Mesothelial cell of epicardium (in vitro differentiated cells): ENCODE measurements around the gene GOLGA2. TPM values are rescaled to one million over a fixed set of nuclear protein-coding genes. Genes with fewer than 3 reads are reported as not detected.
A peak's percentile ranks its signal among the peaks of the same experiment; 100 is the strongest.

Source experiments
- DNase-seq, 2 experiments: peaks; one replicate each; pipeline ENCODE4 v3.0.0; 2021; ENCODE audit warnings: low spot score in 2 of 2; ENCODE audit not compliant: unreplicated experiment in 2 of 2
- H3K27ac Mint-ChIP-seq: 2 replicates; pipeline ENCODE4 v1.8.0; 2021; ENCODE audit warnings: mixed read lengths
- H3K27me3 Mint-ChIP-seq: 2 replicates; pipeline ENCODE4 v1.8.0; 2021; ENCODE audit warnings: low read depth, mixed read lengths
- H3K36me3 Mint-ChIP-seq: 2 replicates; pipeline ENCODE4 v1.8.0; 2021; ENCODE audit warnings: mixed read lengths
- H3K4me1 Mint-ChIP-seq: 2 replicates; pipeline ENCODE4 v1.8.0; 2021; ENCODE audit warnings: mixed read lengths
- H3K4me3 Mint-ChIP-seq: 2 replicates; pipeline ENCODE4 v1.8.0; 2021; ENCODE audit warnings: mild to moderate bottlenecking, moderate library complexity, mixed read lengths
- H3K9me3 Mint-ChIP-seq: 2 replicates; pipeline ENCODE4 v1.8.0; 2021; ENCODE audit warnings: mixed read lengths
- microRNA-seq: library from miRNA; unstranded; fragments of <30 nt; microRNA quantifications from one replicate; pipeline ENCODE4 v1.2.0, GENCODE V29; 2021; ENCODE audit warnings: inconsistent platforms, mixed read lengths
- total RNA-seq: library from RNA; stranded (reverse); gene quantifications from 3 replicates; pipeline ENCODE4 v1.2.1, GENCODE V29; 2021
- TF ChIP-seq, protein P1 (sequence below): fragments of 200-600 bp; sonication (generic); IDR thresholded peaks from one replicate; pipeline ENCODE4 v1.5.0; 2021; ENCODE audit warnings: antibody characterized with exemption; ENCODE audit not compliant: unreplicated experiment

GOLGA2 gene
- total RNA-seq, 1 donor from 2014 or later, result 195 TPM

GRCh38 chr9:128208386-128208785 is 67.4 kb downstream of the GOLGA2 start:
- no peaks in the 10 kb centered on the region for H3K36me3 Mint-ChIP-seq
- H3K9me3 Mint-ChIP-seq, result no peaks in the 10 kb centered on the region
- H3K27me3 Mint-ChIP-seq, result peaks cover 8% of the 10 kb centered on the region
- TF ChIP-seq, protein P1, sequence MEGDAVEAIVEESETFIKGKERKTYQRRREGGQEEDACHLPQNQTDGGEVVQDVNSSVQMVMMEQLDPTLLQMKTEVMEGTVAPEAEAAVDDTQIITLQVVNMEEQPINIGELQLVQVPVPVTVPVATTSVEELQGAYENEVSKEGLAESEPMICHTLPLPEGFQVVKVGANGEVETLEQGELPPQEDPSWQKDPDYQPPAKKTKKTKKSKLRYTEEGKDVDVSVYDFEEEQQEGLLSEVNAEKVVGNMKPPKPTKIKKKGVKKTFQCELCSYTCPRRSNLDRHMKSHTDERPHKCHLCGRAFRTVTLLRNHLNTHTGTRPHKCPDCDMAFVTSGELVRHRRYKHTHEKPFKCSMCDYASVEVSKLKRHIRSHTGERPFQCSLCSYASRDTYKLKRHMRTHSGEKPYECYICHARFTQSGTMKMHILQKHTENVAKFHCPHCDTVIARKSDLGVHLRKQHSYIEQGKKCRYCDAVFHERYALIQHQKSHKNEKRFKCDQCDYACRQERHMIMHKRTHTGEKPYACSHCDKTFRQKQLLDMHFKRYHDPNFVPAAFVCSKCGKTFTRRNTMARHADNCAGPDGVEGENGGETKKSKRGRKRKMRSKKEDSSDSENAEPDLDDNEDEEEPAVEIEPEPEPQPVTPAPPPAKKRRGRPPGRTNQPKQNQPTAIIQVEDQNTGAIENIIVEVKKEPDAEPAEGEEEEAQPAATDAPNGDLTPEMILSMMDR, result no peak
- H3K27ac Mint-ChIP-seq, result no peak overlapping the region
- H3K4me3 Mint-ChIP-seq, result no peak overlapping the region
- no peak for DNase-seq
- H3K4me1 Mint-ChIP-seq, result peaks cover 21% of the 10 kb centered on the region

DNA sequence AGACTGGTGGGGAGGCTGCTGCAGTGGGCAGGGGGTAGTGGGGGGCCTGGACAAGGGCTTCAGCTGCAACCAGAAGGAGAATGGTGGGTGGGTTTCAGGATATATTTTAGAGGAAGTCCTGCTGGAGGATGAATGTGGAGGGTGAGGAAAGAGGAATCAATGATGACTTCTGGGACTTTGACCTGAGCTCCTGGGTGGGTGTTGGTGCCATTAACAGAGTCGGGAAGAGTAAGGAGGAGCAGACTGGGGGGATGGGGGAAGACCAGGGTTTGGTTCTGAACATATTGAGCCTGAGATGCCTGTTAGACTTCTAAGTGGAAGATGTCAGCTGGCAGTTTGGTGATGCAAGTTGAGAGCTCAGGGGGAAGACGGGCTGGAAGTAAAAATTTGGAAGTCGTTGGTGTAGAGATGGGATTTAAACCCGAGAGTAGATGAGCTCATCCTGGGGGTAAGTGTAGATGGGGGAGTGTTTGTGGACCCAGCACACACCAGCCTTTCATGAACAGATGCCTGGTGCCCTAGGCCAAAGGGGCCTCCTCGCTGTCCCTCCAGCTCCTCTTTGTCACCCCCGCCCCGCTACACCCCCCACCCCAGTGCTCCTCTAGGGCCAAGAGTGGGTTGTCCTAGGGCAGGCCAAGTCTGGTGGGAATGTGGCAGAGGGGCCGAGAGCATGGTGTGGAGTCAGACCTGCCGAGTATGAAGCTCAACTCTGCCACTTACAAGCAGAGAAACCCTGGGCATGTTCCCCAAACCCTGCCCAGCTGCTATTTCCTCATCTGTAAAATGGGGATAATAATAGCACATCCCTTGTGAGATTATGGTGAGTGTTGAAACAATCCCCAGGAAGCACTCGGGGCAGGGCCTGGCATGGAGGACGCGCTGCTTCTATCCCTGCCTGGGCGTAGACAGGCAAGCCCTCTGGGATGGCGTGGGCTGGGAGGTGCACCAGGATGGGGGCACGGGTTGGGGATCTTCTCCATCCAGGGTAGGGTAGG is 68.6 kb downstream of the GOLGA2 start:
- Mint-ChIP-seq H3K4me3 (no peak overlapping the region), H3K27ac (no peak overlapping the region), H3K27me3 (peaks cover 8% of the 10 kb centered on the region), H3K9me3 (no peaks in the 10 kb centered on the region), H3K36me3 (no peaks in the 10 kb centered on the region), H3K4me1 (peaks cover 24% of the 10 kb centered on the region)
- TF ChIP-seq, protein P1, result no peak
- no peak for DNase-seq

GRCh38 chr9:128206484-128206883 is 69.3 kb downstream of the GOLGA2 start:
- DNase-seq, result no peak
- Mint-ChIP-seq H3K4me3 (no peak overlapping the region), H3K9me3 (no peaks in the 10 kb centered on the region), H3K4me1 (peaks cover 20% of the 10 kb centered on the region), H3K36me3 (no peaks in the 10 kb centered on the region), H3K27me3 (peaks cover 8% of the 10 kb centered on the region), H3K27ac (no peak overlapping the region)
- TF ChIP-seq, protein P1, result no peak

Small RNA genes lying within 50 kb of the gene (microRNA-seq; reads per million reads assigned to microRNA genes)
- 5,956 reads per million, percentile 93 among the genes with 10 or more reads in this experiment for gene MIR199B
- 2.6 reads per million for gene MIR3154

Other genes starting within 250 kb of the GOLGA2 start
- 8.5 to 9.2 TPM (median 8.9 TPM) in 3 replicates for gene NAIF1, start 208.7 kb downstream of the GOLGA2 start, total RNA-seq
- gene SLC25A25, start 207.8 kb downstream of the GOLGA2 start, total RNA-seq, result 24.2 to 26.4 TPM (median 26.2 TPM) in 3 replicates
- 70.0 to 74.8 TPM (median 72.6 TPM) in 3 replicates for gene PTGES2, start 148.3 kb downstream of the GOLGA2 start, total RNA-seq
- not detected in 3 replicates for gene LCN2, start 126.6 kb downstream of the GOLGA2 start, total RNA-seq
- 60.7 to 64.4 TPM (median 63.1 TPM) in 3 replicates for gene BBLN, start 115.7 kb downstream of the GOLGA2 start, total RNA-seq
- 152 to 157 TPM (median 155 TPM) in 3 replicates for gene CIZ1, start 84.4 kb downstream of the GOLGA2 start, total RNA-seq
- 86.8 to 98.6 TPM (median 89.2 TPM) in 3 replicates for gene DNM1, start 72.6 kb downstream of the GOLGA2 start, total RNA-seq
- 24.1 to 26.0 TPM (median 24.3 TPM) in 3 replicates for gene SWI5, start 269 bp upstream of the GOLGA2 start, total RNA-seq
- 27.8 to 29.8 TPM (median 29.3 TPM) in 3 replicates for gene TRUB2, start 46.4 kb upstream of the GOLGA2 start, total RNA-seq
- 53.7 to 56.2 TPM (median 55.4 TPM) in 3 replicates for gene COQ4, start 46.8 kb upstream of the GOLGA2 start, total RNA-seq
- 18.5 to 19.9 TPM (median 19.0 TPM) in 3 replicates for gene SLC27A4, start 64.5 kb upstream of the GOLGA2 start, total RNA-seq
- gene URM1, start 95.4 kb upstream of the GOLGA2 start, total RNA-seq, result 46.6 to 54.9 TPM (median 51.5 TPM) in 3 replicates
- 134 to 143 TPM (median 141 TPM) in 3 replicates for gene CERCAM, start 144.8 kb upstream of the GOLGA2 start, total RNA-seq
- 41.2 to 42.4 TPM (median 42.0 TPM) in 3 replicates for gene ODF2, start 180.0 kb upstream of the GOLGA2 start, total RNA-seq
- gene GLE1, start 228.7 kb upstream of the GOLGA2 start, total RNA-seq, result 15.6 to 16.8 TPM (median 16.7 TPM) in 3 replicates